GM12874 (cell line): ENCODE data around the gene IPCEF1.

ENCODE experiments used
- CTCF ChIP-seq: IDR thresholded peaks from 2 replicates; pipeline ENCODE4 v1.5.1; 2011; ENCODE audit warnings: low read depth, mild to moderate bottlenecking, control low read depth, low read length, moderate library complexity; ENCODE audit not compliant: insufficient read depth

IPCEF1 gene

GRCh38 chr6:154383273-154383672 lies 26.7 kb upstream of the IPCEF1 start:
- no peak for TF ChIP-seq CTCF

DNA sequence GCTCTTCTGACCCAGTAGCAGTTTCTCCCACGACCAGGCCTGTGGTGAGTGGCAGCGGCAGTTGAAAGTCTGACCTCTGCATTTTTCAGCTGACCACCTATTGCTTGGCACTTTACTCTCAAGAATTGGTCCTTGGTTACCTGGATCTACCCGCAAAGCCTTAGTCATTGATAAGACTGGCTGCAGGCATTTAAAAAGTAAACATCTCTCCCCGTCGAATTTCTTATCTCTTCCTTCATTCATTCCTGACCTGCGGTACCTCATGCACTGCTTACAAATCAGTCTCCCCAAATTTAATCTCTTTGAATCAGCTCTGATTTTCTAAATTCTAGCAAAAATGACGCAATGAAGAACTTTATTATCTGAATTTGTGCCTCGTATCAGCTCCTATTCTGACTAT lies 26.1 kb upstream of the IPCEF1 start:
- TF ChIP-seq CTCF = no peak

GRCh38 chr6:154381548-154381947 lies 24.9 kb upstream of the IPCEF1 start:
- no peak for TF ChIP-seq CTCF

DNA sequence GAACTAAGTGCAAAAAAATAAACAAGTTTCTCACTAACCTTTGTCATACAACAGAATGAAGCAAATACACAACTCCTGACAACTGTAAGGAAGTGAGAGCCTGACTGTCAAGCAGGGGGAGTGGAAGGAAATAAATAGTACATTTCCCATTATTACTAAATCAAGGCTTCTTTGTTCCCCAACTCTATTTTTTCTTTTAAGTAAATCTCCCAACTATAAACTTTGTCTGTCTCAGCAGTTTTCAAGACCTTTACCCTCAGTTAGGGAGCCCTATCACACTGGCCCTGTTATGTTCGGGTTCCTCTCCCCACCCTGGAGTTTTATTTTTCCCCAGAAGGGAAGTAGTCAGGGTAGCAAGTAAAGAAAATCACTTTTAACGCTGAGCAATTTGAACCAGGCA lies 24.1 kb upstream of the IPCEF1 start:
- TF ChIP-seq CTCF = no peak

GRCh38 chr6:154379585-154379984 lies 23.0 kb upstream of the IPCEF1 start:
- TF ChIP-seq CTCF = no peak

GRCh38 chr6:154378518-154378917 lies 21.9 kb upstream of the IPCEF1 start:
- no peak for TF ChIP-seq CTCF

DNA sequence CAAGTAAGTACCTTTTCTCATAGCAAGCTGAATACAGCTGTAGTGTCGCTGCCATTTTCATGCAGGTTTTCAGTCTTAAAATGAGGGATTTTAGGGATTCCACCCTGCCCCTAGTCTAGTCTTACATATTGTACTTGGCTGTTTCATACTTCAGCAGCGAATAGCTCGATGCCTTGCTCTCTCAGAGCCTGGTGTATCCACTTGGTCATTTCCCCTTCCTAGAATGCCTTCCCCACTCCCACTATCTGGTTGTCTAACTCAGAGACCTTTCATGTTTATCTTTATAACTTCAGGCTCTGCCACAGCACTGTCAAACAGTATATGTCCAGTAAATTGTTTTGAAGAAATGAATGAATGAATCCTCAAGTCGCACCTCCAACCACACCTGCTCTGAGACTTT lies 21.1 kb upstream of the IPCEF1 start:
- no peak for TF ChIP-seq CTCF

GRCh38 chr6:154373971-154374370 lies 17.4 kb upstream of the IPCEF1 start:
- TF ChIP-seq CTCF = no peak
